Activated CD4-positive, alpha-beta T cell treated with anti-CD3 and anti-CD28 coated beads for 36 hours (primary cell): Measurements from ENCODE around the gene SPHK2. TPM values are rescaled to one million over a fixed set of nuclear protein-coding genes. Genes with fewer than 3 reads are reported as not detected.
A peak's percentile ranks its signal among the peaks of the same experiment; 100 is the strongest.

Source experiments
- ATAC-seq: fragments of 200-7000 bp; cut with Tn5 transposase; one replicate; pipeline ENCODE4 v1.10.0; 2021; ENCODE audit warnings: mild to moderate bottlenecking, moderate library complexity
- CTCF ChIA-PET: fragments of 350-600 bp; sonication (Branson Sonifier 250); formaldehyde crosslinking; loops from one replicate; lab custom pipeline; 2021; ENCODE audit warnings: antibody characterized with exemption; lab: Charles Lee
- POLR2A ChIA-PET: fragments of 350-600 bp; sonication (Branson Sonifier 250); formaldehyde crosslinking; loops from one replicate; lab custom pipeline; 2021; ENCODE audit warnings: antibody characterized with exemption, inconsistent platforms; lab: Charles Lee
- DNase-seq: peaks from one replicate; pipeline ENCODE4 v3.0.0-alpha.2; 2020
- H3K27ac Mint-ChIP-seq: one replicate; pipeline ENCODE4 v1.8.0; 2021; ENCODE audit warnings: mixed read lengths
- H3K27me3 Mint-ChIP-seq: one replicate; pipeline ENCODE4 v1.8.0; 2021; ENCODE audit warnings: mixed read lengths
- H3K36me3 Mint-ChIP-seq: one replicate; pipeline ENCODE4 v1.8.0; 2021; ENCODE audit warnings: low read depth, mixed read lengths
- H3K4me1 Mint-ChIP-seq: one replicate; pipeline ENCODE4 v1.8.0; 2021; ENCODE audit warnings: mixed read lengths
- H3K4me3 Mint-ChIP-seq: one replicate; pipeline ENCODE4 v1.8.0; 2021; ENCODE audit warnings: mild to moderate bottlenecking, moderate library complexity, mixed read lengths
- H3K9me3 Mint-ChIP-seq: one replicate; pipeline ENCODE4 v1.8.0; 2021; ENCODE audit warnings: low read depth, mixed read lengths
- intact Hi-C, 2 experiments: fragments of 100-400 bp; cut with DNase I in 1 of 2; cut with micrococcal nuclease in 1 of 2; formaldehyde crosslinking; loops; one replicate each; pipeline versions ENCODE4 v1.14.2 to v1.15.1; 2022 to 2024; cut with DNase I, micrococcal nuclease
- total RNA-seq, 2 experiments: library from RNA; stranded (reverse); gene quantifications; one replicate each; pipeline ENCODE4 v1.2.3, GENCODE V29; 2021

SPHK2 gene
- total RNA-seq, 2 experiments from 2014 or later, result 27.0 TPM

- DNase-seq (no peak), ATAC-seq (no peak)
- CTCF ChIA-PET, result interaction anchor here (2.8 kb wide), 1 partner anchor 18 kb away, joined by 10 read pairs; no protein-coding TSS in a partner anchor
- POLR2A ChIA-PET, result no interaction called here
- intact Hi-C loops, result no loop called here
- no peaks in the 10 kb centered on the region for H3K27me3 Mint-ChIP-seq
- H3K4me3 Mint-ChIP-seq, result no peak overlapping the region
- H3K9me3 Mint-ChIP-seq, result no peaks in the 10 kb centered on the region
- H3K27ac Mint-ChIP-seq, result no peak overlapping the region
- peaks cover 15% of the 10 kb centered on the region for H3K4me1 Mint-ChIP-seq
- no peaks in the 10 kb centered on the region for H3K36me3 Mint-ChIP-seq
These were observed 28.3 kb upstream of the SPHK2 start for GRCh38 chr19:48591021-48591420.

GRCh38 chr19:48595171-48595570, 24.1 kb upstream of the SPHK2 start:
- POLR2A ChIA-PET, result no interaction called here
- peak overlapping the region; percentile 38 for H3K27ac Mint-ChIP-seq
- intact Hi-C loops, result no loop called here

DNA sequence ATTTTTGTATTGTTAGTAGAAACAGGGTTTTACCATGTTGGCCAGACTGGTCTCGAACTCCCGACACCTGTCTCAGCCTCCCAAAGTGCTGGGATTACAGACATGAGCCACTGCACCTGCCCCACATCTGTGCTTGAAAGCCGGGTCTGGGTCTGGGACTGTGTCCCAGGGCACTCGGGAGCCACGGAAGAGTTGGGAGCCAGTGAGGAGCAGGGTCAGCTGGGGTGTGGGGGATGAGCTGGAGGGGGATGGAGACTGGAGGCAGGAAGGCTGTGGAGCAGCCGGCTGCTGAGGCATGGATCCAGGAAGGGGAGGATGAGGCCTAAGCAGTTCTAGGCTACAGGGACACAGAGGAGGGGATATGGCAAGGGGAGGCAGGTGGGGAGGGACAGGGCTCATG, 23.5 kb upstream of the SPHK2 start:
- intact Hi-C loops, result no loop called here
- no peaks in the 10 kb centered on the region for H3K9me3 Mint-ChIP-seq
- H3K27ac Mint-ChIP-seq, result peak overlapping the region; percentile 19
- ChIA-PET POLR2A (no interaction called here), CTCF (interaction anchor here (0.6 to 2.0 kb wide), 2 partner anchors 11 to 192 kb away, joined by 3 to 7 read pairs; no protein-coding TSS in a partner anchor)
- ATAC-seq (no peak), DNase-seq (no peak)
- H3K4me1 Mint-ChIP-seq, result peaks cover 10% of the 10 kb centered on the region
- no peaks in the 10 kb centered on the region for H3K27me3 Mint-ChIP-seq
- no peaks in the 10 kb centered on the region for H3K36me3 Mint-ChIP-seq
- H3K4me3 Mint-ChIP-seq, result peak overlapping the region; percentile 74

More at GRCh38 chr19:48595171-48595570, 24.1 kb upstream of the SPHK2 start:
- Mint-ChIP-seq H3K27me3 (no peaks in the 10 kb centered on the region), H3K4me3 (peak overlapping the region; percentile 74), H3K4me1 (peaks cover 10% of the 10 kb centered on the region), H3K9me3 (no peaks in the 10 kb centered on the region), H3K36me3 (no peaks in the 10 kb centered on the region)
- CTCF ChIA-PET, result interaction anchor here (0.6 to 2.0 kb wide), 3 partner anchors 10 to 192 kb away, joined by 3 to 7 read pairs (median 5); no protein-coding TSS in a partner anchor
- no peak for DNase-seq
- no peak for ATAC-seq

- no peaks in the 10 kb centered on the region for H3K36me3 Mint-ChIP-seq
- intact Hi-C loops, result no loop called here
- ATAC-seq (no peak), DNase-seq (no peak)
- H3K27me3 Mint-ChIP-seq, result no peaks in the 10 kb centered on the region
- H3K4me1 Mint-ChIP-seq, result peaks cover 10% of the 10 kb centered on the region
- peak overlapping the region; percentile 31 for H3K27ac Mint-ChIP-seq
- H3K4me3 Mint-ChIP-seq, result peak overlapping the region; percentile 74
- POLR2A ChIA-PET, result no interaction called here
- CTCF ChIA-PET, result no interaction called here
- no peaks in the 10 kb centered on the region for H3K9me3 Mint-ChIP-seq
These were observed 23.1 kb upstream of the SPHK2 start for GRCh38 chr19:48596237-48596636.

- H3K9me3 Mint-ChIP-seq, result no peaks in the 10 kb centered on the region
- H3K27me3 Mint-ChIP-seq, result no peaks in the 10 kb centered on the region
- ChIA-PET POLR2A (no interaction called here), CTCF (no interaction called here)
- DNase-seq (peak; percentile 68), ATAC-seq (peak; percentile 91)
- H3K27ac Mint-ChIP-seq, result peak overlapping the region; percentile 85
- H3K36me3 Mint-ChIP-seq, result no peaks in the 10 kb centered on the region
- intact Hi-C loops, result loop anchor here in 1 of 2 experiments (1.0 kb wide), 1 partner anchor 8 kb away; no protein-coding TSS in a partner anchor
- H3K4me1 Mint-ChIP-seq, result peaks cover 10% of the 10 kb centered on the region
- H3K4me3 Mint-ChIP-seq, result peak overlapping the region; percentile 74
These were observed 22.4 kb upstream of the SPHK2 start for GRCh38 chr19:48596679-48597465.

GRCh38 chr19:48598996-48599700, 20.2 kb upstream of the SPHK2 start:
- intact Hi-C loops, result no loop called here
- DNase-seq (no peak), ATAC-seq (no peak)
- peaks cover 3% of the 10 kb centered on the region for H3K36me3 Mint-ChIP-seq
- H3K27ac Mint-ChIP-seq, result no peak overlapping the region
- POLR2A ChIA-PET, result no interaction called here
- CTCF ChIA-PET, result no interaction called here
- no peaks in the 10 kb centered on the region for H3K9me3 Mint-ChIP-seq
- H3K4me3 Mint-ChIP-seq, result no peak overlapping the region
- no peaks in the 10 kb centered on the region for H3K27me3 Mint-ChIP-seq
- H3K4me1 Mint-ChIP-seq, result peaks cover 10% of the 10 kb centered on the region

DNA sequence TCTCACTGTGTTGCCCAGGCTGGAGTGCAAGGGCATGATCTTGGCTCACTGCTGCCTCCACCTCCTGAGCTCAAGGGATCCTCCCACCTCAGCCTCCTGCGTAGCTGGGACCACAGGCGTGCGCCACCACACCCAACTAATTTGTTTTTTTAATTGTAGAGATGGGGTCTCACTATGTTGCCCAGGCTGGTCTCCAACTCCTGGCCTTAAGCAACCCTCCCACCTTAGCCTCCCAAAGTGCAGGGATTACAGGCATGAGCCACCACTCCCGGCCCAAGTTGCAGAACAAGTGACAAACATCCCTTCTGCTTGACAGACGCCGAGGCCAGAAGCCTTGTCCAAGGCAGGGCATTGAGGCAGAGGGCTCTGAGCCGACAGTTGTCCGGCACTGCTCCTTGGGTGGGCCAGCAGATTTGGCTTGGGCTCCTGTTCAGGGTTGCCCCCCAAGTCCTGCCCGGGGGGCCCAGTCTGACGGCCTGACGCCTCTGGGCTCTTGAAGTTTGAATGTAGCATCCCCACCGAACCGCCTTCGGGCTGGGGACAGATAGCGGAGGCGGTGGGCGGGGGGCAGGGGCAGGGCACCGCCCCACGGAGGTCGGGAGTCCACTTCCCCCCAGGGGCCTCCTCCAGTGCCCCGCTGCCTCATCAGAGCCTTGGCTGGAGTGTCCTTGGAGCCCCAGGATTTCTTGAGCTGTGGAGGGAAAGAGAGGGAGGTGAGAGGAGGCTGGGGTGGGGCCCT, 18.5 kb upstream of the SPHK2 start:
- H3K36me3 Mint-ChIP-seq, result peaks cover 3% of the 10 kb centered on the region
- H3K27ac Mint-ChIP-seq, result no peak overlapping the region
- peaks cover 6% of the 10 kb centered on the region for H3K4me1 Mint-ChIP-seq
- H3K27me3 Mint-ChIP-seq, result no peaks in the 10 kb centered on the region
- H3K9me3 Mint-ChIP-seq, result no peaks in the 10 kb centered on the region
- POLR2A ChIA-PET, result interaction anchor here (1.2 kb wide), 1 partner anchor 16 kb away, joined by 6 read pairs; no protein-coding TSS in a partner anchor
- DNase-seq (no peak), ATAC-seq (no peak)
- CTCF ChIA-PET, result interaction anchor here (0.7 kb wide), 1 partner anchor 236 kb away, joined by 3 read pairs; no protein-coding TSS in a partner anchor
- intact Hi-C loops, result no loop called here
- H3K4me3 Mint-ChIP-seq, result no peak overlapping the region

GRCh38 chr19:48603001-48603400, 16.3 kb upstream of the SPHK2 start:
- Mint-ChIP-seq H3K27ac (no peak overlapping the region), H3K9me3 (no peaks in the 10 kb centered on the region), H3K36me3 (peaks cover 3% of the 10 kb centered on the region), H3K27me3 (no peaks in the 10 kb centered on the region), H3K4me1 (no peaks in the 10 kb centered on the region), H3K4me3 (no peak overlapping the region)
- ChIA-PET POLR2A (no interaction called here), CTCF (no interaction called here)
- ATAC-seq, result no peak
- no peak for DNase-seq
- intact Hi-C loops, result no loop called here

DNA sequence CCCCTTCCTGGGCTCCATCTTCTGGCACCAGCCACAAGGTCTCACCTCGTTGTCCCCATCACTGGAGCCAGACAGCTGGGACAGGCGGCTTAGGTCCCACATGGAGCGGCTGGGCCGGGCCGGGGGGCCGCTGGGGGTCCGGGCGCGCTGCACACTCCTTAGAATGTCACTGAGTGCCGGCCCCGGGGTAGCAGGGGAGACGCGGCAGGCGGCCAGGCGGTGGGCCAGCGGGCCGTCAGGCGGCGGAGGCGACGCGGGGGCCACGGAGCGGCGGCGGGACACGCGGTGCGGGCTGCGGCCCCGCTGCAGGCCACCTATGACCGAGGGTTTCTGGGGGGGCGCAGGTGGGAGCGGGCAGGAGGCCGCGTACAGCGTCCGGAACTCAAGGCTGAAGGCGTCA, 15.9 kb upstream of the SPHK2 start:
- Mint-ChIP-seq H3K27me3 (no peaks in the 10 kb centered on the region), H3K9me3 (no peaks in the 10 kb centered on the region), H3K36me3 (peaks cover 3% of the 10 kb centered on the region), H3K27ac (no peak overlapping the region), H3K4me1 (no peaks in the 10 kb centered on the region), H3K4me3 (no peak overlapping the region)
- intact Hi-C loops, result no loop called here
- CTCF ChIA-PET, result interaction anchor here (0.7 kb wide), 1 partner anchor 93 kb away, joined by 3 read pairs; no protein-coding TSS in a partner anchor
- no peak for DNase-seq
- ATAC-seq, result no peak
- POLR2A ChIA-PET, result no interaction called here

GRCh38 chr19:48603850-48604249, 15.5 kb upstream of the SPHK2 start:
- no peak for ATAC-seq

More at GRCh38 chr19:48603850-48604249, 15.5 kb upstream of the SPHK2 start:
- Mint-ChIP-seq H3K9me3 (no peaks in the 10 kb centered on the region), H3K36me3 (peaks cover 3% of the 10 kb centered on the region), H3K27ac (no peak overlapping the region), H3K4me1 (peaks cover 2% of the 10 kb centered on the region), H3K4me3 (no peak overlapping the region), H3K27me3 (no peaks in the 10 kb centered on the region)
- POLR2A ChIA-PET, result no interaction called here
- CTCF ChIA-PET, result interaction anchor here (0.7 kb wide), 1 partner anchor 93 kb away, joined by 3 read pairs; no protein-coding TSS in a partner anchor
- DNase-seq, result no peak
- intact Hi-C loops, result no loop called here
